HG03354 (cell line): ENCODE measurements around the gene FAM53B.

ENCODE experiments used
- ATAC-seq: cut with Tn5 transposase; IDR thresholded peaks from one replicate; pipeline ENCODE4 v1.9.1; 2021; ENCODE audit warnings: mild to moderate bottlenecking; ENCODE audit not compliant: unreplicated experiment, poor library complexity, severe bottlenecking

Gene FAM53B

DNA sequence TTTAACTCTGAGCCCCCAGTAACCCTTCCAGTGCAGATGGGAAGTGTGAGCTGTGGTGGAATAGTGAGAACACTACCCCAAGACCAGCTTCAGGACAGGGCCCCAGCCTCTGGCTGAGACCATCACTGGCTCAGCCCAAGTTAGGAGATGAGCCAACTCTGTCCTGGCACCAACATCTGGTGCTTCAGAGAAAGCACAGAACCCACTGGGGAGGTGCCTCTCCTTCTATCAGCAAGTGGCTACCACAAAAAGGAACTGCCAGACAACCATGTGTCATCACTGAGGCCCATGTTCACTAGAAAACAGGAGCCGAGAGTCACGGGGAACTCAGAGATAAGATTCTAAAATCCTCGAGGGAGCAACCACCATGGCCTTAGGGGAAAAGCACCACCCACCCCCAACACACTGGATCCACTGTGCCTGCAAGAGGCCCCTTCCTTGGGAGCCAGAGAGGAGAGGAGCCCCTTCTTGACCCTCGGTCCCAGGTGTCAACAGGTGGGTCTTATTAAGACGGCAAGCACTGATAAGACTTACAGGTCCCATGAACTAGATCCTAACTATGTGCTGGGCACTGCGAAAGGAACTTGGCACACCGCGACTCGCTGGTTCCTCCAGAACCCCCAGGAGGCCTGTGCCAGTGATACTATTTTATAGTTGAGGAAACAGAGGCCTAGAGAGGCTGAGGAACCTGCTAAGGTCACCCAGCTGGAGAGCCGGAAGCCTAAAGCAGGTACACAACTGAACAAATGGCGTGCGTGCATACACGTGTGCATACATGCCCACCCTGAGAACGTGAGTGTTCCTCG lies 102.7 kb downstream of the FAM53B start:
- ATAC-seq, result peak; percentile 53

DNA sequence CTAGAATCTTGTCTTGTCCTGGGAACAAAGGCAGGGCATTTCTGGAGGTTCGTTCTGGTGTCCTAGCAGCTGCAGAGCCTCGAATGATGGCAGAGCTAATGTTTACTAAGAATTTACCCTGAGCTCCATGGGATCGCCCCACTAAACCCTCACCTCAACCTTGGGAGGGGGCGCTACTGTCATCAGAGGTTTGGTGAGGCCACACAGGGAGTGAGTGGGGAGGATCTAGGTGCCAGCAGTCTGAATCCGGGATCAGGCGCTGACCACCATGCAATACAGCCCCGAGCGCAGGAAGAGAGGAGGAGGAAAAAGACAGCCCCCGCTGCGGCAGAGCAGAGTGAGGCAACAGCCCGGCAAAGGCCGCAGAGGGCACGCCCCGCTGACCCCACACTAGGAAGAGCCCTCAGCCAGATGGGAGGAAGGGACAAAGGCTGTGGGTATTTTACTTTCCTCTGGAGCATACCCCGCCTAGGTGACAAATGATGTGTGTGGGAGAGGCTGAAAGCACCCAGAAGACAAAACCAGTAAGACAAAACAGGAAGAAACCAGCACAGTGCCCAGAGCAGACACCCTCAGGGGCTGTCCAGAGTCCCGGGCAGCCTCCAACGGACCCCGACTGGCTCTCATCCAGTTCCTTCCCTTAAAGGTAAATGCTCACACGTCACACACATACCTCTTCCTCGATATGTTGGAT lies 103.5 kb downstream of the FAM53B start:
- peak; percentile 49 for ATAC-seq

DNA sequence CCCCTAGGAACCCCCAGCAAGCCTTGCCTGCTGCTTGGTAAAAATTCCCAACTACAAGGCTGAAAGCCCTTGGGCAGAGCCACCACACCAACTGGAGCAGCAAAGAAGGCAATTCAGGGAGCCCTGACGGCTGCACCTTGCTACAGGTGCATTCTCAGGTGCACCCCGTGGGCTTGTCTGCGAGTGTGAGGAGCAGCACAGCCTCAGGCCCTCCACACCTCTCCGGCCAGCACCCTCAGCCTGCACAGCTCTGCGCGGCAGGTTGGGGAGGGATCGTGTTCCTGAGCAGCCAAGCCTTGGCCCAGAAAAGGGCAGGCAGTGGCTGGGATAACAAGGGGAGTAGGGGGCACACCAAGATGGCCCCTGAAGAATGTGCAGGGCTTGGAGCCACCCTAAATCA lies 104.1 kb downstream of the FAM53B start:
- ATAC-seq, result no peak

DNA sequence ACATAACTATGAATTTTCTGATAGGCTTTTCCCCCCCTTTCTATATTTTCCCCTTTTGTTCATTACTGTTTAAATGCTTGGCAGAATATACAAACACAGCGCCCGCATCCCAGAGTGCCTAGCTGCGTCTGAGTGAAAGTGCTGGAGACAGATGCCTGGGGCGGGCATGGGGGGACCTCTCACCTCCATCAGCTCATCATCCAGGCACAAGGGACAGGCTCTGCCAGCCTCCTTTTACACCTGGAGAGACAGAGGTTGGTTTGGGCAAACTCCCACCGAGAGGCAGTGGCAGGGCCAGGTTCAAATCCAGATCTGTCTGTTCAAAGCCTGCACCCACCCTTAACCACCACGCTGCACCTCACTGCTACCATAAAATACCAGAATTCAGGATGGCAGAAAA lies 104.5 kb downstream of the FAM53B start:
- no peak for ATAC-seq

DNA sequence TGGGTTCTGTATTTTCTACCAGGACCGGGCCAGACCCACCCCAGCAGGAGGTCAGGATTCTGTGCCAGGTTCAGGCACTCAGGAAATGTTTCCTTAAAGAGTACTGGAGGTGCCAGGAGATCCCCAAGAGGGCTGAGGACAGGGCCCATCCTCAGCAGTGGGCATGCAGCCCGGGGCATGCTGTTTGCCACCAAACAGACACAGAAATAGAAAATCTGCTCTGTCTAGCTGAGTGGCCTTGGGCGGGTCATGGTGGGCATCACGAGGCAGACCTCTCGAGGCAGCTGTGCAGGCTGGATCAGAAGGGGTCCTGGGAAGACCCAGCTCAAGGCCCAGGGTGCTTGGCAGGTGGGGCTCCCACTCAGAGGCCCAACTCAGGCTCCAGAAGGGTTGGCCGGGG lies 105.0 kb downstream of the FAM53B start:
- ATAC-seq, result no peak

DNA sequence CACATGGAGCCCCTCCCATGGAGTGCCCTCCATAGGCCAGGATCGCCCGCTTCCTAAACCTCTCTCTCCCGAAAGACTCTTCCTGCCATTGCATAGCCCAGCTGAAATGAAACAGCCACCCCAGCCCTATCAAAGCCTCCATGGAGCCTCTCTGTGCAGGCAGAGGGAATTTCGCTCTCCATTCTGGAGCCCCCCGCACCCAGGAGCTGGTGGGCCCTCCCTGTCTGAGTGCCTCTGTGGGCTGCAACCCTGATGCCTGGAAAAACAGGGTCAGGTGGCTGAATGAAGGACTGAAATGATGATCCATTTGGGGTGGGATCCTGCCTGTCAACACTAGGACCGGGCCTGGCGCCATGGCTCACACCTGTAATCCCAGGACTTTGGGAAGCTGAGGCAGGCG lies 106.4 kb downstream of the FAM53B start:
- no peak for ATAC-seq

DNA sequence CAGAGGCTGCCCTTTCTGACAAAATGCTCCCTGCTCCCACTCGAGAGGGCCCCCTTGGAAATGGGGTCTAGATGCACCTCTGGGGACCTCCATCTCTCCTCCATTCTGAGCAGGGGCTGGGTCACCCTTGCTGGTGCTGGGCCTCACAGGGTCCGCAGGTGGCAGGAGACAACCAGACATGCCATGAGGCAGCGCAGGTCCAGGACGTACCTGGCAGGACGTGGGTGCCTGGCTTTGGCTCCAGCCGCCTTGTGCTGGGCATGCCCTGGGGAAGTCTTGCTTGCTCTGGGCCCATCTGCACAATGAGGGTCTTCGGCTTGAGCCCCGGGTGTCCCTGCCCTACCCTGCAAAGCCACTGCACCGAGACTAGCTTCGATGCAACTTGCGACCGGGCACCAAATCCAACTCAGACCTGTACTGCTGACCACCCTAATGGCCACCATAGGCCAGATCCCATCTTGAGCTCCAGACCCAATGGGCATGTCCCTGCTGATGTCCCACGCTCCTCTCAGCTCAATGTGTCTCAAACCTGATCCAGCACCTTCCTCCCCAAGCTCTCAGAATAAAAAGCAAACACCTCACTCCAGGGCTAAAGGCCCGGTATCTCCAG lies 107.0 kb downstream of the FAM53B start:
- no peak for ATAC-seq

DNA sequence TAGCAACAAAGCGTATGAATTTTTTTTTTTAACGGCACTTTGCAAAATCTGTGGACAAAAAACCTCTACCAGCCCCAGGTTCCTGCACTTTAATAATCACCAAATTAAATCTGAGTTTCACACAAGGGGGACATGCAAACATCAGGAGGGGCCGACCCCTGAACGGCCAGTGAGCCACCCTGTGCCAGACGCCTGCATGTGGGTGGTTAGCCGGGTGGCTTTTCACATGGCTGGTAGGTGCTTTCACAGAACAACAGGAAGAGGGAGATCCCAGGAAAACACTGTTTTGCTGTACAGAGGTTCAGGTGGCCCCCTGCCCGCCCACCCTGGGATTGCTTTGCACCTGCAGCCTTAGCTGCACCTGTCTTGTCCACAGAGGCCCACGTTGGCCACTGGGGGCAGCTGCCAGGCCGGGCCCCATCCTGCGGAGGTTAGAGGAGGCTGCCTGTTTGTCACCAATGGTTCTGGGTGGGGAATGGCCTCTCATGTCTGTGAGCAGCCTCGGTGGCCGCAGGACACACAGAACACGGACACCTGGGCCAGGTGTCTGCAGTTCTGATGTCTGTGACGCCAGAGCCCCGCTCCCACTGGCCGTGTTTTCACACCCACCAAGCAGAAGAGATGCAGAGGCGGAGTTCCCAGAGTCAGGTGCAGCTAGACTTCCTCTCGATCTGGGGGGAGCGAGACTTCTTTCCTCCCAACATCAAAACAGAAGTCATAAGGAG lies 107.7 kb downstream of the FAM53B start:
- no peak for ATAC-seq

DNA sequence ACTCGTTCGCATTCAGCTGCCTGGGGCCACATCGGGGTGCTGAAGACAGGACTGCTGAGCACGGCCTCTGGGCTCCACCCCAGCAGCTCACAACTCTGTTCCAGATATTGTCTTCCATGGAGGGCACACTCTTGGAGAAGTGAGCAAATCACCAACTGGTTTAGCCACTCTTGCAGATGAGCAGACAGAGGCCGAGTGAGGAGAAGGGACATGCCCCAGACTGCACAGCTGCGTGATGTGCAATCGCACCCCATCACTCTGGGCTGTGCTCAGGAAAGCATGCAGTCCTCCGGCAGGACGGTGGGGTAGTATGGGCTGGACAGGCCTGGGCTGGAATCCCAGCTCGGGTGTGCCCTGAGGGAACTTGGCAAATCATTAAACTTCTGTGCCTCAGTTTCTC lies 111.6 kb downstream of the FAM53B start:
- no peak for ATAC-seq

DNA sequence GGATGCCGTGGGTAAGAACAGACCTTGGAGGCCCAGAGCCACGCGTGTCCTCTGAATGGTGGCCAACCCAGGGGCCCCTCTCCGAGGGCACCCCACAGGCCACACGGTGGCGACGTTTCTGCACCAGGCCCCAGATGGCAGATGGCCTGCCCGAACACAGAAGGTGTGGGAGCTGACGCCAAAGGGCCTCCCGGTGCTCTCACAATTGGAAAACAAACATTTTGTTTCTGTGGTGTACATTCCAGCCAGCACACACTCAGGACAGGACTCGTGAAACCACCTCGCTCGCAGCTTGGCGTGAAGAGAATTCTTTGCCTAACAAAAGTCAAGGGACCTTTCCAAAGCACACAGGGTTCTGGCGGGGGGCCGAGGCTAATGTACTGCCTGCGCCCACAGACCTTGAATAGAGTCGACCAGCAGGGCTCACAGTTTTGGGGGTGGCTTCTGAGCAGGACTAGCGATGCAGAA lies 112.1 kb downstream of the FAM53B start:
- ATAC-seq, result no peak

DNA sequence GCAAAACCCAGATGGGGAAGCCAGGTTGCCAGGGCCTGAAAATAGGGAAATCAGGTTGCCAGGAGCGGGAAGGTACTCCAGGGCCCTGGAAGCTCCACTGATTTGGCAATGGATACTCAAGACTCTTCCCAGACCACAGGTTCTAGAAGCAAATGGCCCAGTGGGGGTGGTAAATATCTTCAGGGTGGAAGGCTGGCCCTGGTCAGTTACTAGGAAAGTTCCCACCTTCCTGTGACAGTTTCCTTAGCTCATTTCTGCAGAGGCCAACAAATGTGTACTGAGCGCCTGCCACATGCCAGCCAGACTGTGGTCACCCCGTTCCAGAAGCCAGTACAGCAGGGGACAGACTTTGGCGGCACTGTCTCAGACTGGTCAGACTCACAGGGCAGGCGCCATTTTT lies 113.6 kb downstream of the FAM53B start:
- no peak for ATAC-seq

DNA sequence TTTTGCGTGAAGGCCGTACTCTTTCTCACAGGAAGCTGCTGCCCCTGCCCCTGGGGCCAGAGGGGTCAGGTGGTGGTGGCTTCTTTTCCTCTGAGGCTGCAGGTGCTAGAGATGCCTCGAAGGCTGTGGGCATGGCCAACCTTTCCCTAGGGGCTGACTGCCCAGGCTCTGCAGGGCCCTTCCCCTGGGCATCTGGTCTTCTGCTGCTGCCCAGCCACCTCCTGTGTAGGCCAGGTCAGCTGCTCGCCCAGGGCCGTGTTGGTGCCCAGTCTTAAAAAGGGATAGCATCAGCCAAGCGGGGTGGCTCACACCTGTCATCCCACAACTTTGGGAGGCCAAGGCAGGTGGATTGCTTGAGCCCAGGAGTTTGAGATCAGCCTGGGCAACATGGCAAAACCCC lies 114.3 kb downstream of the FAM53B start:
- ATAC-seq, result no peak

DNA sequence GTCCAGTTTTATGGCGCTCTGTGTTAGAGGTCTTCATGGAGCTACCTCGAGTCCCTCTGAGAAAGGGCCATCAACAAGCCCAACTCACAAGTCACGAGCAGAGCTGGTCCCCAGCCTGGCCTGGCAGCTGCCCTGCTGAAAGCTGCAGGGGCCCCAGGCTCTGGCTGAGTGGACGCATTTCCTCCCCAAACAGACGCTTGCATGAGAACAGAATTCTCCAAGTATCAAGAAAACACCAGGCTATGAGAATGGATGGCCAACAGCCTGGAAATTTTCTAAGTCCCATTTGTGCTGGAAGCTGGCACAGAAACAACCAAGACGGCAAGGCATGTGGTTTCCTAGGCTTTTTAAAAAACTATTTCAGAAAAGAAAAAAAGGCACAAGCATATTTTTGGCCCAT lies 114.8 kb downstream of the FAM53B start:
- no peak for ATAC-seq

DNA sequence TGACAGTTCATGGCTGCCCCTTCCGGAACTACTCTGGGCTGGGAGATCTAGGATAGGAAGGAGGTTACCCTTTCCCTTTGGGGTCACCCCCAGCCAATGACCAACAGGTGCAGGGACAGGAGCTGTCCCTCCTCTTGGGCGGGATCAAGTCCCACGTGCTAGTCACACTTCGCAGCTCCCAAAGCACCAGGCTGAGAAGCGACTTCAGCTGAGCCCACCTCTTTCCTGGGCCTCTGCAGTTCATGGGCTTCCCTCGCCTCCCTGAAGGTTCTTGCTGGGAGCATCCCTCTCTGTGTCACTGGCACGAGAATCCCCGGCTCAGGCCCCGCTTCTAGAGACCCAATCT lies 115.5 kb downstream of the FAM53B start:
- ATAC-seq, result no peak

DNA sequence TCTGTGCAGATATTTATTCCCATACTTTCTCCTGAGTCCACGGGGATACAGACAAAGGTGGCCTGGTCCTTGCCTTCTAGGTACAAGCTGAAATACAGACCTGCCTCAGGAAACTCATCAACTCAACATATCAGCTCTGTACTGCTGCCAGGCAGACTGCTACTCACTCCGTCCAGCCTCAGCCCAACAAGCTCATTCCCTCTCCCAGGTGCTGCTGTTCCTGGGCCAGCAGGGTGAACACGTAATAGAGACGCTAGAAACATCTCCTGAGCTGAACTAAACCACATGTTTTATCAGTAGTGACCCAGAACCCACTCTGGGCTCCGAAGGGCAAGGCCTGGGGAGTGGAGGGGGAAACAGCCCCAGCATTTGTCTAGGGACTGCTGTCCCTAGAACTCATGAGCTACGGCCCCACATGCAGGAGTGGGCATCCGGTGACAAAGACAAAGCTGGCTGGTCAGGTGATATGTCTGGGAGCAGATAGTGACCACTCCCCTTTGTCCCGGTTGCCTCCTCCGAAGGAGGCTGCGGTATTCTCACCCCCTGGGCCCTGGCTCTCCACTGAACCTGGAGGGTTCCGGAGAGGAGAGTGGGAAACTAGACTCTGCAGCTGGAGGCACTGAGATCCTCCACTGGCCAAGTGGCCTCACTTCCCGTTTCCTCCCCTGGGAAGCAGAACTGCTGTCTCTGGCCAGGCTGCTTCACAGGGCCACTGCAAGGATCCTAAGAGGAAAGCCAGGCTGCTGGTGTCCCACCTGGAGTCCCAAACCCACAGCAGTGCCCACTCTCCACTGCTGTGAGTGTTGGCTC lies 116.1 kb downstream of the FAM53B start:
- ATAC-seq, result no peak

DNA sequence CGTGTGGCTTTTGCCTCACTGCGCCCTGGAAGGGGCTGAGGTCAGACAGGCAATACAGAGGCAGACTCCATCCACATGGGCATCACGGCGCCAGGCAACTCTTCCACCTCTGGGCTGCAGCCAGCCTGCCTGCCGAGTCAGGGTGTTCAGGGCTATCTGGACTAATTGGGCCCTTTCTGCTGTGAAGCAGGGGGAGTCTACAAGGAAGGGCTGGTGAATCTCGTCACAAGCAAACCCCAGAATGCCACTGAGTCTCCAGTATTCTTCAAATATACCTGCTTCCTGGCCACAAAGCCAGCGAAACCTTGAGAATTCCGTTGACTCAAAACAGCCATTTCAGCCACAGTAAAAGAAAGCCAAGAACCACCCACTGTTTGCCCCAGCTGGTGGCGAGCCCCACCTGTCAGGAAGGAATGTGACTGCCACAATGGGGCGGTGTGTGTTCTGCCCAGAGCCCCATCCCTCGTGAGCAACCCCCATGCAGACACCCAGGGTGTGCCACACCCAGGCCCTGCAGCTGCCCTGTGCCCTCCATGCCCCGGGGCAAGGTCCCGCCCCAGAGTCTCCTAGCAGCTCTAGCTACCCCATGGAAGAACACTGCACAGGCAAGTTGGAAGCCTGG lies 117.3 kb downstream of the FAM53B start:
- ATAC-seq, result peak; percentile 71

DNA sequence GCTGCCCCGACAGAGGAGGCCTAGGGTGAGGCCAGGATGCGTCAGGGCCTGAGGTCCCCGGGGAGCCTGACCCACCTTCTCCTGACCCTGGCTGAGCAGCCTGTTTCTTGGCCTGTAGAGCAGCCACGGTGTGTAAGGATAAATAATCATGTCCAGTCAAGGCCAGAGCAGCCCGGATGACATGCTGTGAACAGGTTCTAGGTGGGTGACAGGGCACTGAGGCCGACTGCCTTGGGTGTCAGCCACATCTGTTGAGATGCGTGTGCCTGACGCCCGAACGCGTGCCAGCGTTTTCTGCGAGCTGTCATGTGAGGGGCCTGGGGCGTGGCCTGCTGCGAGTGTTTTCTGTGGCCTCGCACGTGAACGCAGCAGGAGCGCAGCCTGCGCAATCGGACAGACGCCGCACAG lies 118.3 kb downstream of the FAM53B start:
- ATAC-seq, result no peak

DNA sequence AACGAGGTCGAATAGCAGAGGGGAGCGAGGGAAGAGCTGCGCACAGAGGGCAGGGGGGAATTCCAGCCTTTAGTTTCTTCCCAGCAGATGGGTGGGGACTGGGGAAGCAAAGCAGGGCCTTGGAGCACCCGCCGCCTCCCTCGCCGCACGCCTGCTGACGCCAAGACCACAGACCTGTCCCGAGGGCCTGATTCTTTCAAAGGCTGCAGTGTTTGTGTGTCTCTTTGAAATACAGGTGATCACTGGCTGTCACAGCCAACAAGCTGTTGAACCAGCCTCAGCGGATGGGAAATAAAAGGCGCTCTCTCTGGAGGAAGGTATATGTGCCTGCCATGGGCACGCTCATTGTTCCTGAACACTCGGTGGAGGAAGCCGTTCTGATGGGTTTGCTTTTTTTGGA lies 119.3 kb downstream of the FAM53B start:
- ATAC-seq, result no peak

DNA sequence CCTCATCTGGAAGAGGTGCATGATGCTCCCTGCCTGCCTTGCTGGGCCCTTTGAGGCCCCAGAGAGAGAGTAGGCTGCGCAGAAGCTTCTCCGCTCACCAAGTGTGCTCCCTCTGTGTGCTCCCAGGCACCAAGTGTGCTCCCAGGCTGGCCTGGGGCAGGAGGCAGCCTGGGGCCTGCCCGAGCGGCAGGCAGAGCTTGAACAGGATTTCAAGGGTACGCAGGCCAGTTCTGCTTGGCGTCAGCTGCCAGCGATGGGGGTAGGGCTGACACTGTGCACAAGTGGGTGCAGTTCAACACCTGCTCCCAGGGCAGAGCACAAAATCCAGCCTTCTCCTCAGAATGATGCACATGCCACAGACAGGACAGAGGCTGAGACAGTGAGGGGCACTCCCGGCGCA lies 119.7 kb downstream of the FAM53B start:
- no peak for ATAC-seq
